IMR-90 (cell line): ENCODE results near the gene ASTL. TPM values are rescaled to one million over a fixed set of nuclear protein-coding genes. Genes with fewer than 3 reads are reported as not detected.

Experiments used
- ATAC-seq: fragments of 200-7000 bp; cut with Tn5 transposase; 2 replicates; pipeline ENCODE4 v1.9.1; 2020; ENCODE audit warnings: low read depth, mild to moderate bottlenecking, moderate library complexity
- BruUV-seq: library from RNA; stranded (reverse); fragments of 400-500 nt; replicated peaks from 2 replicates; lab custom pipeline; 2021; lab: Mats Ljungman, UMichigan
- CTCF ChIA-PET: fragments of 300-600 bp; formaldehyde crosslinking; extraction: SDS; loops from one replicate; lab custom pipeline; 2021; ENCODE audit warnings: antibody characterized with exemption; lab: Yijun Ruan, JAX
- POLR2A ChIA-PET: fragments of 300-600 bp; sonication (Branson Sonifier 250); formaldehyde crosslinking; loops from one replicate; lab custom pipeline; 2022; ENCODE audit warnings: antibody characterized with exemption; ENCODE audit not compliant: unreplicated experiment; lab: Charles Lee
- DNase-seq: peaks from one replicate; pipeline ENCODE4 v3.0.0; 2013
- H2AFZ ChIP-seq: replicated peaks from 2 replicates; pipeline ENCODE3; 2013; ENCODE audit warnings: low read length, mild to moderate bottlenecking; ENCODE audit not compliant: poor library complexity
- H2AK5ac ChIP-seq: 2 replicates; pipeline ENCODE4 v1.6.1; 2013; ENCODE audit warnings: low read depth, low read length, inconsistent platforms
- H2AK9ac ChIP-seq: replicated peaks from 2 replicates; pipeline ENCODE3; 2013; ENCODE audit warnings: mild to moderate bottlenecking, low read depth, low read length, moderate library complexity; ENCODE audit not compliant: poor library complexity
- H2BK120ac ChIP-seq: 2 replicates; pipeline ENCODE4 v1.6.1; 2013; ENCODE audit warnings: low read depth, low read length, inconsistent platforms
- H2BK15ac ChIP-seq: 3 replicates; pipeline ENCODE4 v1.6.1; 2013; ENCODE audit warnings: low read depth, low read length, inconsistent platforms
- H2BK20ac ChIP-seq: 2 replicates; pipeline ENCODE4 v1.6.1; 2013; ENCODE audit warnings: low read depth, mild to moderate bottlenecking, inconsistent platforms, low read length, moderate library complexity
- H2BK5ac ChIP-seq: 2 replicates; pipeline ENCODE4 v1.6.1; 2013; ENCODE audit warnings: mild to moderate bottlenecking, low read depth, low read length, inconsistent platforms; ENCODE audit not compliant: poor library complexity, severe bottlenecking
- H3K14ac ChIP-seq: replicated peaks from 2 replicates; pipeline ENCODE4 v1.6.1; 2013; ENCODE audit warnings: low read depth, low read length, inconsistent platforms
- H3K18ac ChIP-seq: 2 replicates; pipeline ENCODE4 v1.6.1; 2013; ENCODE audit warnings: low read depth, low read length, control low read depth
- H3K23ac ChIP-seq: 2 replicates; pipeline ENCODE4 v1.6.1; 2013; ENCODE audit warnings: low read depth, low read length, inconsistent platforms
- H3K27ac ChIP-seq: 2 replicates; pipeline ENCODE4 v1.5.1; 2013; ENCODE audit warnings: mild to moderate bottlenecking, control low read depth, low read length; ENCODE audit not compliant: insufficient read depth
- H3K27me3 ChIP-seq: 2 replicates; pipeline ENCODE4 v1.6.1; 2013; ENCODE audit warnings: low read length; ENCODE audit not compliant: control insufficient read depth, insufficient read depth
- H3K36me3 ChIP-seq: 2 replicates; pipeline ENCODE4 v1.6.1; 2013; ENCODE audit warnings: low read length, mixed read lengths; ENCODE audit not compliant: control insufficient read depth, insufficient read depth
- H3K4ac ChIP-seq: 2 replicates; pipeline ENCODE4 v1.6.1; 2013; ENCODE audit warnings: low read depth, low read length, inconsistent platforms
- H3K4me1 ChIP-seq: 2 replicates; pipeline ENCODE4 v1.6.1; 2013; ENCODE audit warnings: low read length, mixed read lengths; ENCODE audit not compliant: control insufficient read depth, insufficient read depth
- H3K4me2 ChIP-seq: 2 replicates; pipeline ENCODE4 v1.6.1; 2013; ENCODE audit warnings: low read depth, mild to moderate bottlenecking, control low read depth, low read length, moderate library complexity
- H3K4me3 ChIP-seq: 2 replicates; pipeline ENCODE4 v1.5.1; 2013; ENCODE audit warnings: low read depth, mild to moderate bottlenecking, control low read depth, low read length, moderate library complexity; ENCODE audit not compliant: insufficient read depth
- H3K56ac ChIP-seq: 2 replicates; pipeline ENCODE4 v1.6.1; 2013; ENCODE audit warnings: low read length, inconsistent platforms; ENCODE audit not compliant: insufficient read depth; ENCODE audit errors: extremely low read depth
- H3K79me1 ChIP-seq, 2 experiments: 2 replicates each; pipeline ENCODE4 v1.6.1; 2013; ENCODE audit warnings: low read length in 2 of 2, inconsistent platforms in 1 of 2, low read depth in 1 of 2
- H3K9ac ChIP-seq: 2 replicates; pipeline ENCODE4 v1.6.1; 2013; ENCODE audit warnings: low read depth, low read length, control low read depth
- H3K9me1 ChIP-seq: 2 replicates; pipeline ENCODE4 v1.6.1; 2013; ENCODE audit warnings: low read length, inconsistent platforms; ENCODE audit not compliant: insufficient read depth
- H3K9me3 ChIP-seq: 2 replicates; pipeline ENCODE4 v1.6.1; 2013; ENCODE audit warnings: low read length; ENCODE audit not compliant: control insufficient read depth, insufficient read depth
- H4K20me1 ChIP-seq: 2 replicates; pipeline ENCODE4 v1.6.1; 2013; ENCODE audit warnings: low read length, inconsistent platforms; ENCODE audit not compliant: insufficient read depth
- H4K5ac ChIP-seq: 2 replicates; pipeline ENCODE4 v1.6.1; 2013; ENCODE audit warnings: mild to moderate bottlenecking, low read depth, low read length, control low read depth
- H4K8ac ChIP-seq, 2 experiments: 2 replicates each; pipeline ENCODE4 v1.6.1; 2013; ENCODE audit warnings: low read depth in 2 of 2, low read length in 2 of 2, control low read depth in 1 of 2, inconsistent platforms in 1 of 2
- H4K91ac ChIP-seq: 2 replicates; pipeline ENCODE4 v1.6.1; 2013; ENCODE audit warnings: low read depth, low read length, inconsistent platforms; ENCODE audit not compliant: insufficient read depth
- BHLHE40 ChIP-seq: fragments of 150-350 bp; IDR thresholded peaks from 2 replicates; pipeline ENCODE4 v1.6.1; 2016; ENCODE audit warnings: mild to moderate bottlenecking, low read depth, low read length
- CEBPB ChIP-seq: IDR thresholded peaks from 2 replicates; pipeline ENCODE4 v1.6.1; 2012; ENCODE audit warnings: low read depth, low read length, improper control_type of control experiment
- MAFK ChIP-seq: IDR thresholded peaks from 2 replicates; pipeline ENCODE4 v1.6.1; 2012; ENCODE audit warnings: low read depth, low read length, improper control_type of control experiment
- MXI1 ChIP-seq: IDR thresholded peaks from 2 replicates; pipeline ENCODE4 v1.6.1; 2012; ENCODE audit warnings: low read depth, mild to moderate bottlenecking, low read length, moderate library complexity, borderline replicate concordance
- POLR2A ChIP-seq: IDR thresholded peaks from 2 replicates; pipeline ENCODE4 v1.6.1; 2012; ENCODE audit warnings: mild to moderate bottlenecking, low read depth, low read length
- RAD21 ChIP-seq: IDR thresholded peaks from 2 replicates; pipeline ENCODE4 v1.6.1; 2012; ENCODE audit warnings: low read length, improper control_type of control experiment
- RCOR1 ChIP-seq: IDR thresholded peaks from 2 replicates; pipeline ENCODE4 v1.6.1; 2012; ENCODE audit warnings: mild to moderate bottlenecking, low read length, improper control_type of control experiment; ENCODE audit not compliant: insufficient replicate concordance
- RFX5 ChIP-seq: IDR thresholded peaks from 2 replicates; pipeline ENCODE4 v1.8.0; 2012; ENCODE audit warnings: low read depth, mild to moderate bottlenecking, low read length, moderate library complexity
- SMC3 ChIP-seq: fragments of 150-350 bp; IDR thresholded peaks from 2 replicates; pipeline ENCODE4 v1.6.1; 2016; ENCODE audit warnings: low read depth, mild to moderate bottlenecking, antibody characterized with exemption, low read length, moderate library complexity
- WGBS, 2 experiments: methylation state at CpG; one replicate each; pipeline versions ENCODE4 v1.1.5 to v1.1.7; 2013; ENCODE audit warnings: missing lambda C conversion rate in 2 of 2; ENCODE audit not compliant: insufficient read length in 1 of 2; ENCODE audit errors: extremely low coverage in 2 of 2; 5-methylcytosine and 5-hydroxymethylcytosine counted together
- dilution Hi-C: fragments of 300-500 bp; cut with HindIII; formaldehyde crosslinking; loops from one replicate; pipeline ENCODE4 v1.14.3; 2018; ENCODE audit warnings: low sequenced_read_pairs; ENCODE audit not compliant: unreplicated experiment
- in situ Hi-C: fragments of 300-500 bp; cut with MboI; formaldehyde crosslinking; loops from 3 replicates; pipeline ENCODE4 v1.14.3; 2019; ENCODE audit warnings: low sequenced_read_pairs, inconsistent platforms, mixed read lengths
- intact Hi-C: fragments of 100-400 bp; cut with micrococcal nuclease; formaldehyde crosslinking; loops from 2 replicates; pipeline ENCODE4 v1.10.0; 2022
- polyA plus RNA-seq, 3 experiments: library from polyadenylated mRNA; depleted of rRNA; stranded (reverse); fragments of >200 nt; gene quantifications; 2 replicates each; pipeline ENCODE4 v1.2.3, GENCODE V29; 2012; ENCODE audit warnings: low replicate concordance in 1 of 3
- total RNA-seq: library from RNA; depleted of rRNA; stranded (reverse); fragments of >200 nt; gene quantifications from 2 replicates; pipeline ENCODE4 v1.2.3, GENCODE V29; 2012
- TF ChIP-seq, protein P1 (sequence below): fragments of 150-350 bp; IDR thresholded peaks from 2 replicates; pipeline ENCODE4 v1.6.1; 2017; ENCODE audit warnings: mild to moderate bottlenecking, antibody characterized with exemption, low read length, low read depth
- TF ChIP-seq, protein P2 (sequence below): fragments of 150-350 bp; IDR thresholded peaks from 2 replicates; pipeline ENCODE4 v1.6.1; 2016; ENCODE audit warnings: low read depth, mild to moderate bottlenecking, low read length, moderate library complexity, borderline replicate concordance

The ASTL gene
- total and polyA plus RNA-seq, 2 of the 4 experiments (the other 2 are of a cell fraction): not detected

DNA sequence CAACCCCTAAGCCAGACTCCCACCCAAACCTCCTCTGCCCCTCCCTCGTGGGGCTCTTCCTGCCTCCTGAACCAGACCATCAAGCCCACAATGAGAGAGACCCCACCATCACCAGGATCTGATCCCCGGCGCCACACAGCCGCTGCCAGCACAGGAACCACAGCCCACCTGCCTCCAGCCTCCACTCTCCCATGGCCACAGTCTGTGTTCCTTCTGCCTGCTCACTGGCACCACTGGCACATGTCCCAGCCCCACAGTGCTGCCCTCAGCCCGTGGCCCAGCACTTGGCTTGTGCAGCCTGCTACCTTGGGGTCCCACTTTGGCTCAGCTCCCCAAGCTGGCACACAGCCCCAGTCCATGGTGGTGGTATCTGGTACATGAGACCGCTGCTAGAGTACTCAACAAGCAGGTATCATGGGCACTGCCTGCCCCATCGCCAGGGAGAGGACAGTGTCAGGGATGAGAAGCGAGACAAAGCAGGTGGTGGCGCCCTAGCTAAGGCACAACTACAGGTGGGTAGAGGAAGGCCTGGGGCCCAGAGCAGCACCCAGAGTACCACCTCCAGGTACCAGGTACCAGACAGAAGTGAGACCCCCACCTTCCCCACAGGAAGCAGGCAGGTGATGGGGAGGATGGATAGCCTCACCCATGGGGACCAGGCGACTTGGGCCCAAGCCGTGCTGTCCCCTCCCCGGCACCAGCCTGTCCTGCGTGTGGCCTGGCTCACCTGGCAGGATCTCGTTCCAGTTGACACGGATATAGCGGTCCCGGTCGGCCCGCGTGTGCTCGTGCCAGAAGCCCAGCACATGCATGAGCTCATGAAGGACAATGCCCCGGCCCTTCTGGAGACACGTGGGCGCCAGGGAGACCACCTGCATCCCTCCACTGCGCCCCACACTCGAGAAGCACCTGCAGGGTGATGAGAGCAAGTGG, 6.2 kb downstream of the ASTL start (continued):
- TF ChIP-seq, protein P1, sequence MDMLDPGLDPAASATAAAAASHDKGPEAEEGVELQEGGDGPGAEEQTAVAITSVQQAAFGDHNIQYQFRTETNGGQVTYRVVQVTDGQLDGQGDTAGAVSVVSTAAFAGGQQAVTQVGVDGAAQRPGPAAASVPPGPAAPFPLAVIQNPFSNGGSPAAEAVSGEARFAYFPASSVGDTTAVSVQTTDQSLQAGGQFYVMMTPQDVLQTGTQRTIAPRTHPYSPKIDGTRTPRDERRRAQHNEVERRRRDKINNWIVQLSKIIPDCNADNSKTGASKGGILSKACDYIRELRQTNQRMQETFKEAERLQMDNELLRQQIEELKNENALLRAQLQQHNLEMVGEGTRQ: no peak

DNA sequence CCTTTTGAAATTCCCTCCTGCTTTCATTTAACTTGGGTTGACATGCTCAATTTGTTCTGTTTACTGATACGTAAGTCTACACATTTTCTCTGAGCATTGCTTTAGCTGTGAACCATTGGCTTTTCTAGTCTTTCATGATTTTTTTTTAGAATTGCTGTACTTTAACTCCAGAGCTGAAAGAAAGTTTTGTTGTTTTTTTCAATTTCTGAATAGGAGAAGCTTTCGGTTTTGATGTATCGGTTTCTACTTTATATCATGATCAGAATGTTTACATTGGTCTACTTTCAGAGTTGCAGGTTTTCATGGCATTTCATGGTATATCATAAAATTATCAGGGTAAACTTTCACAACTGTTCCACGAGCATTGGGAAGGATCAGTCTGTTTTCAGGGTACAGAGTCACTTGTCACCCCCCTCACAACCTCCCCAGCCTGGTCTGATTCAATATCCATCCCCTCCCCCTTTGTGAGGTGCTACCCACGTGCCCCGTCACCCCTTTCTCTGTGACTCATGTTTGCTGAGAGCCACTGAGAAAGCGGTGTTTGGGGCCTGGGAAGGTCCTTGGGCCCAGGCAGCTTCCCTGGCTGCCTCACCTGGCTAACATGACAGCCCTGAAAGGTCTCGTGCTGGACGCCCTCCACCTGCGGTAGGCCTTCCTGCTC, 7.0 kb downstream of the ASTL start:
- intact Hi-C loops: no loop called here
- CTCF ChIA-PET: interaction anchor here (1.5 kb wide), 1 partner anchor 14 kb away, joined by 5 read pairs; no protein-coding TSS in a partner anchor
- TF ChIP-seq MAFK: no peak
- 0 out of 2 replicates have a peak, but pooled peaks have one; percentile 24 for TF ChIP-seq BHLHE40
- TF ChIP-seq, protein P1: peak; percentile 40; the same call in 1 of the 2 replicates
- TF ChIP-seq CEBPB: no peak
- TF ChIP-seq, protein P2, sequence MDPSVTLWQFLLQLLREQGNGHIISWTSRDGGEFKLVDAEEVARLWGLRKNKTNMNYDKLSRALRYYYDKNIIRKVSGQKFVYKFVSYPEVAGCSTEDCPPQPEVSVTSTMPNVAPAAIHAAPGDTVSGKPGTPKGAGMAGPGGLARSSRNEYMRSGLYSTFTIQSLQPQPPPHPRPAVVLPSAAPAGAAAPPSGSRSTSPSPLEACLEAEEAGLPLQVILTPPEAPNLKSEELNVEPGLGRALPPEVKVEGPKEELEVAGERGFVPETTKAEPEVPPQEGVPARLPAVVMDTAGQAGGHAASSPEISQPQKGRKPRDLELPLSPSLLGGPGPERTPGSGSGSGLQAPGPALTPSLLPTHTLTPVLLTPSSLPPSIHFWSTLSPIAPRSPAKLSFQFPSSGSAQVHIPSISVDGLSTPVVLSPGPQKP: no peak
- no peak for TF ChIP-seq MXI1
- TF ChIP-seq SMC3: no peak
- no peak for TF ChIP-seq POLR2A
- no peak for TF ChIP-seq RAD21
- no peak for TF ChIP-seq RCOR1
- TF ChIP-seq RFX5: no peak

More for the DNA sequence above, 7.0 kb downstream of the ASTL start:
- no peak overlapping the region for H3K18ac ChIP-seq
- no peak overlapping the region for H4K8ac ChIP-seq
- H3K23ac ChIP-seq: no peak overlapping the region
- peak overlapping the region; percentile 48 for H2AFZ ChIP-seq
- POLR2A ChIA-PET: no interaction called here
- DNase-seq: no peak
- H3K9me1 ChIP-seq: no peaks in the 10 kb centered on the region
- H2AK5ac ChIP-seq: no peak overlapping the region
- H2BK15ac ChIP-seq: no peak overlapping the region
- no peak overlapping the region for H3K9ac ChIP-seq
- no peak overlapping the region for H3K14ac ChIP-seq
- 69% methylated on average over 3 of the region's 10 CpGs; no CpG with 5 or more reads in 1 of the 2 experiments for WGBS, 2 experiments
- H4K20me1 ChIP-seq: no peaks in the 10 kb centered on the region; the same call in 1 of the 2 replicates
- peak overlapping the region; percentile 42 for H2AK9ac ChIP-seq
- H4K5ac ChIP-seq: no peak overlapping the region
- no peaks in the 10 kb centered on the region for H3K4me1 ChIP-seq
- no peak overlapping the region for H3K4me2 ChIP-seq
- H3K9me3 ChIP-seq: no peaks in the 10 kb centered on the region
- dilution Hi-C loops: no loop called here
- H3K4ac ChIP-seq: no peak overlapping the region
- H2BK20ac ChIP-seq: no peak overlapping the region
- H3K27ac ChIP-seq: no peak overlapping the region
- H3K4me3 ChIP-seq: no peak overlapping the region
- H2BK120ac ChIP-seq: no peak overlapping the region
- no peak overlapping the region for H4K91ac ChIP-seq
- H3K27me3 ChIP-seq: peaks cover 56% of the 10 kb centered on the region
- H3K36me3 ChIP-seq: no peaks in the 10 kb centered on the region
- in situ Hi-C loops: loop anchor here (10.0 kb wide), 1 partner anchor 134 kb away; the partner anchor contains the start of genes CIAO1 and TMEM127
- no peaks in the 10 kb centered on the region for H3K79me1 ChIP-seq
- H3K56ac ChIP-seq: no peak overlapping the region
- no peak for ATAC-seq
- BruUV-seq: no TSS peak
- H2BK5ac ChIP-seq: no peak overlapping the region
